ENCODE results near the gene TUBA4A.

The TUBA4A gene

GRCh38 chr2:219279151-219279915 is 25.6 kb upstream of the TUBA4A start, which contains the start of gene DNAJB2:
DNAJB2 (plus strand) TSS chr2:219279366; CDS start chr2:219279834, 468 bp downstream.
- Mint-ChIP-seq H3K27me3 (no peaks in the 10 kb centered on the region), H3K36me3 (peaks cover 6% of the 10 kb centered on the region), H3K9me3 (no peaks in the 10 kb centered on the region), H3K4me1 (peaks cover 48% of the 10 kb centered on the region), H3K4me3 (peak within 1 kb of the TSS; percentile 92), H3K27ac (peak within 1 kb of the TSS; percentile 96)

GRCh38 chr2:219278655-219279150 is 25.0 kb upstream of the TUBA4A start:
- Mint-ChIP-seq H3K36me3 (peaks cover 4% of the 10 kb centered on the region), H3K9me3 (no peaks in the 10 kb centered on the region), H3K27ac (peak overlapping the region; percentile 96), H3K4me3 (peak overlapping the region; percentile 86), H3K4me1 (peaks cover 48% of the 10 kb centered on the region), H3K27me3 (no peaks in the 10 kb centered on the region)

- Mint-ChIP-seq H3K4me3 (peak overlapping the region; percentile 86), H3K4me1 (peaks cover 45% of the 10 kb centered on the region), H3K27me3 (no peaks in the 10 kb centered on the region), H3K36me3 (peaks cover 2% of the 10 kb centered on the region), H3K27ac (peak overlapping the region; percentile 89), H3K9me3 (no peaks in the 10 kb centered on the region)
Measured at GRCh38 chr2:219277703-219278654, 24.3 kb upstream of the TUBA4A start.

GRCh38 chr2:219274361-219274921 is 20.7 kb upstream of the TUBA4A start:
- H3K4me1 Mint-ChIP-seq, result peaks cover 22% of the 10 kb centered on the region
- H3K36me3 Mint-ChIP-seq, result no peaks in the 10 kb centered on the region
- H3K27ac Mint-ChIP-seq, result no peak overlapping the region
- no peaks in the 10 kb centered on the region for H3K9me3 Mint-ChIP-seq
- H3K27me3 Mint-ChIP-seq, result no peaks in the 10 kb centered on the region
- H3K4me3 Mint-ChIP-seq, result no peak overlapping the region

- Mint-ChIP-seq H3K36me3 (no peaks in the 10 kb centered on the region), H3K4me3 (no peak overlapping the region), H3K4me1 (peaks cover 20% of the 10 kb centered on the region), H3K27ac (no peak overlapping the region), H3K27me3 (no peaks in the 10 kb centered on the region), H3K9me3 (no peaks in the 10 kb centered on the region)
Measured at GRCh38 chr2:219273937-219274336, 20.2 kb upstream of the TUBA4A start.

- Mint-ChIP-seq H3K4me1 (peaks cover 11% of the 10 kb centered on the region), H3K4me3 (no peak overlapping the region), H3K27ac (no peak overlapping the region), H3K9me3 (no peaks in the 10 kb centered on the region), H3K27me3 (no peaks in the 10 kb centered on the region), H3K36me3 (no peaks in the 10 kb centered on the region)
Measured at GRCh38 chr2:219272995-219273394, 19.3 kb upstream of the TUBA4A start.

- H3K27ac Mint-ChIP-seq, result no peak overlapping the region
- no peaks in the 10 kb centered on the region for H3K27me3 Mint-ChIP-seq
- no peaks in the 10 kb centered on the region for H3K9me3 Mint-ChIP-seq
- H3K4me1 Mint-ChIP-seq, result peaks cover 4% of the 10 kb centered on the region
- no peaks in the 10 kb centered on the region for H3K36me3 Mint-ChIP-seq
- no peak overlapping the region for H3K4me3 Mint-ChIP-seq
Measured at GRCh38 chr2:219272356-219272755, 18.6 kb upstream of the TUBA4A start.

GRCh38 chr2:219271021-219271420 is 17.3 kb upstream of the TUBA4A start:
- Mint-ChIP-seq H3K27ac (no peak overlapping the region), H3K4me3 (no peak overlapping the region), H3K4me1 (no peaks in the 10 kb centered on the region)

GRCh38 chr2:219270055-219270372 is 16.3 kb upstream of the TUBA4A start:
- Mint-ChIP-seq H3K4me3 (no peak overlapping the region), H3K27ac (no peak overlapping the region), H3K27me3 (no peaks in the 10 kb centered on the region), H3K36me3 (no peaks in the 10 kb centered on the region), H3K4me1 (no peaks in the 10 kb centered on the region), H3K9me3 (no peaks in the 10 kb centered on the region)

More at GRCh38 chr2:219271021-219271420, 17.3 kb upstream of the TUBA4A start:
- no peaks in the 10 kb centered on the region for H3K36me3 Mint-ChIP-seq
- no peaks in the 10 kb centered on the region for H3K9me3 Mint-ChIP-seq
- H3K27me3 Mint-ChIP-seq, result no peaks in the 10 kb centered on the region

GRCh38 chr2:219269362-219270054 is 15.8 kb upstream of the TUBA4A start:
- H3K27me3 Mint-ChIP-seq, result no peaks in the 10 kb centered on the region
- no peaks in the 10 kb centered on the region for H3K36me3 Mint-ChIP-seq
- H3K27ac Mint-ChIP-seq, result no peak overlapping the region
- no peaks in the 10 kb centered on the region for H3K4me1 Mint-ChIP-seq
- H3K9me3 Mint-ChIP-seq, result no peaks in the 10 kb centered on the region
- H3K4me3 Mint-ChIP-seq, result no peak overlapping the region

GRCh38 chr2:219268294-219268693 is 14.6 kb upstream of the TUBA4A start:
- no peaks in the 10 kb centered on the region for H3K9me3 Mint-ChIP-seq
- no peaks in the 10 kb centered on the region for H3K27me3 Mint-ChIP-seq
- H3K4me1 Mint-ChIP-seq, result no peaks in the 10 kb centered on the region
- H3K27ac Mint-ChIP-seq, result no peak overlapping the region
- no peak overlapping the region for H3K4me3 Mint-ChIP-seq
- no peaks in the 10 kb centered on the region for H3K36me3 Mint-ChIP-seq

- Mint-ChIP-seq H3K9me3 (no peaks in the 10 kb centered on the region), H3K27ac (no peak overlapping the region), H3K4me1 (no peaks in the 10 kb centered on the region), H3K27me3 (no peaks in the 10 kb centered on the region), H3K36me3 (no peaks in the 10 kb centered on the region), H3K4me3 (no peak overlapping the region)
Measured at GRCh38 chr2:219266886-219267285, 13.2 kb upstream of the TUBA4A start.

- Mint-ChIP-seq H3K4me1 (no peaks in the 10 kb centered on the region), H3K36me3 (no peaks in the 10 kb centered on the region), H3K27ac (no peak overlapping the region), H3K9me3 (no peaks in the 10 kb centered on the region), H3K27me3 (no peaks in the 10 kb centered on the region), H3K4me3 (no peak overlapping the region)
Measured at GRCh38 chr2:219266232-219266631, 12.5 kb upstream of the TUBA4A start.

- H3K36me3 Mint-ChIP-seq, result no peaks in the 10 kb centered on the region
- H3K9me3 Mint-ChIP-seq, result no peaks in the 10 kb centered on the region
- no peak overlapping the region for H3K4me3 Mint-ChIP-seq
- H3K27me3 Mint-ChIP-seq, result no peaks in the 10 kb centered on the region
- H3K27ac Mint-ChIP-seq, result peak overlapping the region; percentile 41
- peaks cover under 1% of the 10 kb centered on the region for H3K4me1 Mint-ChIP-seq
Measured at GRCh38 chr2:219261024-219261855, 7.5 kb upstream of the TUBA4A start.

Measured in activated naive CD4-positive, alpha-beta T cell treated with anti-CD3 and anti-CD28 coated beads, Interleukin-2, amount 50 U/mL, for 24 hours (primary cell).